NT2/D1 (cell line): ENCODE results near the gene RASGRP2.

Experiments
- SUZ12 ChIP-seq: IDR thresholded peaks from 2 replicates; pipeline ENCODE4 v1.6.1; 2011; ENCODE audit not compliant: insufficient read length, insufficient read depth; ENCODE audit errors: extremely low read depth
- YY1 ChIP-seq: IDR thresholded peaks from 2 replicates; pipeline ENCODE4 v1.6.1; 2011; ENCODE audit not compliant: insufficient read length, insufficient read depth
- ZNF274 ChIP-seq: IDR thresholded peaks from 2 replicates; pipeline ENCODE4 v1.6.1; 2011; ENCODE audit warnings: mild to moderate bottlenecking, low read depth, low read length

DNA sequence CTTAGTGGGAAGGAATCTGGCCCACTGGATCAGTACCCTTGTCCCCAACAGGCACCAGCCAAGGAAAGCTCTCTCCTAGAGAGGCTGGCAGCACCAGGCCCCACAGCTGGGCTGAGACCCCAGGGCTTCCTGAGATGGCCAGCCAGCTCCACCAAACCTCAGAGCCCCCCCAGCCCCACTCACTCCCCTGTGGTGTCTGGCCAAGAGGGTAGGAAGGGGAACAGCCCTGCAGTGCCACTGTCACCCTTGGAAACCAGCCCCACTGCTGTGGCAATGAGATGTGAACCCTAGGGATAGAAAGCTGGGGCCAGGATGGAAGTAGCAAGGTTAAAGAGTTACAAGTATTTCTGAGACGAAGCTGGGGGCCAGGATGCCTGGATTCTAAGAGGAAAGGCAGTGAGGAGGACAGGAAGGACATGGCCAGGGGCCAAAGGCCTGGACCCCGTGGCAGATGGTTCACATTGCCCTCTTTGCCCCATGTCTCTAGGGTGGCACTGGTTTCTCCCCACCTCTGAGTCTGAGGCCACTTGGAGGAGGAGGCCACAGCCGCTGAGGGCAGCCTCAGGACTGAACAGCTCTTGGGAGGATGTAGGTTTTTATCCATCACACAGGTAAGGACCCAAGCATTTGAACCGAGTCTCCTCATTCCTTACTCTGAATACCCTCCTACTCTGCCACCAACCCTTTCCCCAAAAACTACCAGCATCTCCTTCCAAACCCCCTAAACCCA is 49.8 kb downstream of the RASGRP2 start:
- TF ChIP-seq YY1 = no peak
- no peak for TF ChIP-seq SUZ12
- TF ChIP-seq ZNF274 = no peak
